Stimulated activated naive CD8-positive, alpha-beta T cell treated with anti-CD3 and anti-CD28 coated beads, Interleukin-15, Interleukin-2, amounts not matched to agents 100 U/mL and 50 U/mL, for 24 hours (primary cell): ENCODE data around the gene CCND1.
A peak's percentile ranks its signal among the peaks of the same experiment; 100 is the strongest.
"Not testable (repeated sequence)": the region's sequence is repeated elsewhere in the genome, so short reads cannot be mapped to it uniquely, and the experiment has no call there.

Experiments
- ATAC-seq: fragments of 150-1000 bp; cut with Tn5 transposase; one replicate; pipeline ENCODE4 v1.10.0; 2021
- DNase-seq: peaks from one replicate; pipeline ENCODE4 v3.0.0; 2021

The CCND1 gene

DNA sequence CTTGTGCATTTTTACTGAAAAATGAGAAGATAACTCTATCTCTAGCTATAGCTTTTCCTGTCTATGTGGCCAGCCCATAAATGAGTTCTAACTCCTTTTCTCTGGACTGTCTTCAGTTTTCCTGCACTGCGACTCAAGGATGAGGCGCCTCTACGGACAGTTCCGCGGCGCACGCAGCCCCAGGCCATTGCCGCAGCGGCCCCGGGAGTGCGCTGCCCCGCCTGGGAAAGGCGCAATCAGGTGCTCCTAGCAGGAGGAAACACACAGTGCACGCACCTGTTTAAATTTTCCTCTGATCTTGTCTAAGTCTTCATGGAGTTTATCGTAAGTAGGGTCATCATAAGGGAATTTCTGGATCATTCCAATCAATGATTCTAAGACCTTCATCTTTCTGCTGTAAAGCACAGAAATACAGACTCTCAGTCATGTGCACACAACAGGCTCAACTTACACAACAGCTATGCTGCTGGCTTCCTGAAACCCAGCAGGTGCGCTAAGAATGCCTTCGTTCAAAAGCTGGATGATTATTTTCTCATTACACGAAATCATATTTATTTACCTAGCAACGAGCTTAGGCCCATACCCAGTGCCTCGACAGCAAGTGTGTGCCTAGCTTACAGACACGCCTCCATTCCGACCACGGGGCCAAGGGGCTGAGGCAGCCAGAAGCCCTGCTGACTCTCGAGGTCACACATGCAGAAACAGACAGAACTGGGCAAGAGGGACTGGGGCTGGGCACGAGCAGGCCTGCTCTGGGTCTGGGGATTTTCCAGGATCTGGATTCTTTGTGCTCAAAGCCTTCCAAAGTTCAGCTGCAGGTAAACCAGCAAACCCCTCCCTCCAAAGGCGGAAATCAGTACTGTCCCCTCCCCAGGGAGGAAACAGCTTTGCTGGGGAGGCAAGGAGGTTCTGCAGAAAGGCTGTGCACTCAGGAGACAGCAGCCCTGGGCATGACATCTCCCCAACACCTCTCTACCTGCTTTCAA is 27.0 kb downstream of the CCND1 start:
- DNase-seq (no peak), ATAC-seq (no peak)

DNA sequence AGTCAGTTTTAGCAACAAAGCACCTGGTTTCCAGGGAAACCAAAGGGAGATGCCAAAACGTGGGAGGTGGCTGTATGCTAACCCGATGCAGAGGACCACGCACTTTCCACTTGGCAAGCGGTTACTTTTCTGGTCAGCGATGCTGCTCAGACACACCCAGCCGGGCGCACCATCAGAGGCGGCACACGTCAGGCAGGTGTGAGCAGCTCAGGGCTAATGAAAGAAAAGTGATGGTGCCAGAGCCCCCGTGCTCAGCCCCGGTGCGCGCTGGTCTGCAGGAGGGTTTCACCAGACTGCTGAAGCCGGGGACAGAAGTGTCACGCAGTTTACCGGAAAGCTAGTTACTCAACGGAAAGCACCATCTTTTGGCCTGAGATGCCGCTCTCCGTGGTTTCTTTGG is 28.5 kb downstream of the CCND1 start:
- DNase-seq = no peak
- ATAC-seq = no peak

DNA sequence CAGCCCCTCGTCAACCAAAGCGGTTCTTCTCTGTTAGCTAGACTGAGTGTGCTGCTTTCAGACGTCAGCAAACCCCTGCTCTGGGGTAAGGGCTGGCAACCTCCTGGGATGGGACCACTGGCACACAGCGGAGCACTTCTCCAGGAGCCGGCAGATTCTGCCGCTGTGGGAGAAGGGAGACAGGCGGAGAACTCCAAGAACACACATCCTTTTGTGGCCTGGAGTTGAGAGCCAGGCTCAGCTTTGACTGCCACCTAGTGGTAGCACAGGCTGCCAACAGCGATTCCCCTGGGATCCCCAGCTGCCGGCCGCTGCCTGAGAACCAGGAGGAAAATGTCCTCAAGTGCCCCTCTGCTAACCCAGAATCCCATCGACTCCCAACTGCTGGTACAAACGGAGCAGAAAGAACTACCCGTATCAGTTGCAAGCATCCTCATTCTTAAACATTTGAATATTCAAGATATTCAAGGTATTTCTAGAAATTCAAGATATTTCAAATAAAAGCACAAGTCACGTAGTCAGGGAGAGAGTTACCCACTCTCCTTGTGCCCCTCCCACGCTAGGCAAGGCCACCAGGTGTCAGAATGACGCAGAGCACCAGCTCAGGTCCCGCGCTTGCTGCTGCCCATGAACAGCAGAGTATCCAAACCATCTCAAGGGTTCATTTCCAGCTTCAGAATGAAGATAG is 29.3 kb downstream of the CCND1 start:
- ATAC-seq = no peak
- peak; percentile 71 for DNase-seq

DNA sequence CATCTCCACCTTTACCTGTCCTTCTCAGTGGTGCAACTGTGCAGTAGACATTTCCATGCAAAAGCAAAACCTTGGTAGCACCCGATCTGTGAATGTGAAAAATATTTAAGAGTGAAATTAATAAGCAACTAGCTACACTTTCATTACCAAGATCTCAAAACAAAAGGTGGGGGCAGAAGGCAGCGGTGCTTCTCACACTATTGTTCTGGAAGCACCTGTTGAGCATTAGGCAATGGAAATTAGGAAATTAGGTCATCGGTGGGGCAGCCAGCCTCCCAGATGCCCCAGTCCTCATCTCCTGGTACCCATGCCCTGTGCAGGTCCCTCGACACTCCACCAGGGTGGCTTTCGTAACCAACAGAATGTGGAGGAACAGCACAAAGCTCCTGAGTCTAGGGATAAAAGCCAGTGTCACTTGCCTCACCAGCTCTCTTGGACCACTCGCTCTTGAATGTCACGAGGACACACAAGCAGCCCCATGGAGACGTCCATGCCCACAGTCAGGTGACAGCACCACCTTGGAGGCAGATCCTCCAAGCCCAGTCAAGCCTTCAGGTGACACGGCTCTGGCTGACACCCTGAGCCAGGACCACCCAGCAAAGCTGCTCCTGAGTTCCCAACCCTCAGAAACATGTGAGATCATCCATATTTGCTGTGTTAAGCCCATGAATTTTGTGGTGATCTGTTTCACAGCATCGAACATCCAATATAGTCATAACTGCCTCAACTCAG is 30.9 kb downstream of the CCND1 start:
- DNase-seq (no peak), ATAC-seq (no peak)

DNA sequence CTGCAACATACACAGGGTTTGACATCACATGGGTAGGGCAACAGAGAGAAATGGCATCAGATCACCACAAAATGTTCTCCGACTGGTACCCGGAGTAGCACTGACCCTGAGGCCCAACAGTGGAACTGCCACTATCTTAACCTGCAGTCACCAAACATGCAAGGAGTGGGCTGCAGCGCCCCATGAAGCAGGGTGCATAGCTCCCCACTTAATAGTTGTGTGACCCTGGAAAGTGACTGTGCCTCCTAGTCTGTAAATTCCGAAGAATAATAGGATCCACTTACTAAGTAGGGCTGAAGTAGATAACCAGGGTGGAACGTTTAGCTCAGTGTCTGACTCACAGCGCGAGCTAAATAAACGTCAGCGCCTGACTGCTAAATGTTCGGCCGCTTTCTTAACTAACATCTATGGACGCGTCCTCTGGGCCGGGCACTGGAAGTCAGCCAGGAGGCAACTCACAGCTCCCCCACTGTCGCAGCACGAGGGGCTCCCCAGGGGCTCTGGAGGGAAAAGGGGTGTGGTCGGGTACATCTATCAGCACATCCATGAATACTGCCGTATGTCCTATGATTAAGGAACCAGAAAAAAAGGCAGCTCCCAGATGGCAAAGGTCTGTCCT is 33.4 kb downstream of the CCND1 start:
- DNase-seq = peak; percentile 20
- ATAC-seq = peak; percentile 5

DNA sequence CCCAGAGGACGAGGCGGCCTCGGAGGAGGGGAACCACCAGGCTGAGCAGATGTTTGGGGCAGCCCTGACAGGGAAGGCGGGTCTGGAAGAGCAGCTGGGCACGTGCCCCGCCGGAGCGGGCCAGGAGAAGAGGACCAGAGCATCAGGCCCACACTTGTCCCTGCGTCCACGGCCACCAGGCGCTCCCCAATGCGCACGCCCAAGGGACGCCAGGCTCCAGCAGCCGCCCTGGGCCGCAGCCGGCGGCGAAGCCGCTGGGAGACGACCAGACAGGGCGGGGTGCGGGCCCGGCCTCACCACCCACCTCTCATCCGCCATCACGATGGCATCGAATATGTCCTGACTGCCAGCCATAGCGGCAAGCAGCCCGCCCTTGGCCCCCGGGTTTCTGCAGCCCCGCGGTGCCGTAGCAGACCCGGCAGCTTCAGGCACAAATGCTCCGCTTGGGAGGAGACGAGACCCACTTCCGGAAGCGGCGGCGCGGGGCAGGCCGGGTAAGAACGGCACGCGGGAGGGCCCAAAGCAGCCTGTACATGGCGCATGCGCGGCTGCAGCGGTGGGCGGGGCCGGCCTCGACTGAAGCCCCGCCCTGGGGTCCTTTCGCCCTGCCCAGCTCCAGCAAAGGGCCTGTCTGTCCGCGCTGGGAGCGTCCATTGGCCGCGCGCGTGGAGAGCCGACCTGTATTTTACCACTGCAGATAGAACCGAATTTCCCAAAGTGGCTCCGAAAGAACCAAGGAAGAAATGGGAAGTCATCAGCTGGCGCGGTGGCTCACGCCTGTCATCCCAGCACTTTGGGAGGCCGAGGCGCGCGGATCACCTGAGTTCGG is 34.1 kb downstream of the CCND1 start, which contains the start of gene LTO1:
Gene LTO1, minus strand, starts transcription at position 468 of the 829 bp plus-strand sequence. Its CDS starts 114 bp downstream, at position 354.
- ATAC-seq (peak; percentile 94), DNase-seq (peak; percentile 98)

DNA sequence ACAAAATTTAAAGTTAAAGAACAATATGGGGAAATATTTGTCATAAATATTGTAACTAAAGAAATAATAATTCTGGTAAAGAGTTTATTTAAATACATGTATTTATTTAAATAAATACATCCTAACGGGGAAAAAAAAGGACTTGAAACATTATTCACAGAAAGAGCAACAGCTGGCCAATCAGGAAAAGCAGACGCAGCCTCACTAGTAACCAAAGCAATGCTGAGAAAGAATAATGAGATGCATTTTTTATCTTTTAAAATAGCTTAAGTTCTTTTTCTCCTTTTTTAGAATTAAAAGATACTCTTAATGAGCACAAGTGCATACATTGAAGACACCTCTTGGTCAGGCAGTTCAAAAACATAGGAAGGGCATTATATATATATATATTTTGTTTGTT is 36.8 kb downstream of the CCND1 start:
- ATAC-seq (no peak), DNase-seq (no peak)

DNA sequence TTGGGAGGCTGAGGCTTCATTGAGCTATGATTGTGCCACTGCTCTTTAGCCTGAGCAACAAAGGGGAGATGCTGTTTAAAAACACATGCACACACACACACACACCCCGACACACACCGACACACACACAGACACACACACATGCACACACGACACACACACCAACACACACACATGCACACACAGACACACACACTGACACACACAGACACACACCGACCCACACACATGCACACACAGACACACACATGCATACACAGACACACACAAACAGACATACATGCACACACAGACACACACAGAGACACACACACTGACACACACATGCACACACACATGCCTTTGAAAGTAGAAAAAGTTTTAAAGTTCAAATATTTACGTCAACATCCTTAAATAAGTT is 39.7 kb downstream of the CCND1 start:
- DNase-seq = no peak
- ATAC-seq = no peak

DNA sequence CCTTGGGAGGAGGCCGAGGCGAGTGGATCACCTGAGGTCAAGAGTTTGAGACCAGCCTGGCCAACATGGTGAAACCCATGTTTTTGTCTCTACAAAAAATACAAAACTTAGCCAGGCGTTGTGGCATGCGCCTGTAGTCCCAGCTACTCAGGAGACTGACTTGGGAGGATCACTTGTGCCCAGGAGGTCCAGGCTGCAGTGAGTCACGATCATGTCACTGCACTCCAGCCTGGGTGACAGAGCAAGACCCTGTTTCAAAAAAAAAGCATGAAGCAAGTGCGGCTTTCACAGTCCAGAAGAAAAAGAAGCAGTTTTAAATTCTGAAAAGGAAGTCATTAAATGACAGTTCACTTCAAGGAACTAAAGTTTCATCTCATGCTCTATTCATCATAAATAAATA is 41.3 kb downstream of the CCND1 start:
- ATAC-seq (no peak), DNase-seq (no peak)

DNA sequence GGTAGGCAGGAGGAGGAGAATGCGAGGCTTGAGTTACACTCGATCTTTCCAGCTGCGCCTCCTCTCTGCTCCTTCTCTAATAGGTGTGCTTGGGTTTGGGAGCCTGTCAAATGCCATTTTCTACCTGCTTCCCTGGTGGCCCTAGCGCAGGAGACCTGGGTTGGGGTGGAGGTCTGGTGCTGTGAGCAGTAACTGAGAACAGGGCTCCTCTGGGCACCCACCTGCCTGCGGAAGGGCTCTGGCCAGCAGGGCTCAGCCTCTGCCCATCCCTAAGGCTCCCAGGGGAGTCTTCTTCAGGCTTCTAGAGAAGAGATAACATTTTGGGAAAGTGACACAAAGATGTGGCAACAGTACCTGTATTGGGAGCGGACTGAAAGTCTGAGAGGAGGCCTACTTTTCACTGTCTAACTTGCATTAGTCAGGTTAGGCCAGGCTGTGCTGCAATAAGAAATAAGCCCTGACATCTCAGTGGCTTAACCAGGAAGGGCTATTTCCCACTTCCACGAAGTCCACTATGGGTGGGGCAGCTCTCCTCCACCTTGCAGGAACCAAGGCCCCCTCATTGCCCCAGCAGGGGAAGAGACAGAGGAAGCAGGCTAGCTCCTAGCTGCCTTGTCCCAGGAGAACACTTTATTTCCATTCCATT is 41.8 kb downstream of the CCND1 start:
- DNase-seq = no peak
- no peak for ATAC-seq

DNA sequence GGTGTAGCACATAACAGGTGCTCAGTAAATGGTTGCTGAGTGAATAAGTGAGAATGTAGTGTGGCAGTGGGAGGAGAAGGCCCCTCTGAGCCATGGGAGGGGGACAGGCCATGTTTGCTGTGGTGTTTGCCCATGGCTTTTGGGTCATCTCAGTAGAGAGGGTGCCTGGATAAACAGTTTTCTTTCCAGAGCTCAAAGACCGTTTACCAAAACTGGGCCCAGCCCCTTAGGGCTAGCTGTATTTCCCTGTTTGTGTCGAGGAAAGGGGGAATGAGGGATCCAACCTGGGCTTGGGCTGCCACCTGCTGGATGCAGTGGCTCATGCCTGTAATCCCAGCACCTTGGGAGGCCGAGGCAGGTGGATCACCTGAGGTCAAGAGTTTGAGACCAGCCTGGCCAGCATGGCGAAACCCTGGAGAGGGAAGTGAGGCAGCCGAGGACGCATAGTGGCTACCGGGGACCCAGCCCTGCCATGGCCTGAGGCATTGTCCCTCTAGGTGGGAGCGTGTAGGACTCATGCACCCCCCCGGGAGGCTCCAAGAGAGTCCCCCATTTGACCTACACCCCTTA is 42.9 kb downstream of the CCND1 start:
- no peak for DNase-seq
- no peak for ATAC-seq

DNA sequence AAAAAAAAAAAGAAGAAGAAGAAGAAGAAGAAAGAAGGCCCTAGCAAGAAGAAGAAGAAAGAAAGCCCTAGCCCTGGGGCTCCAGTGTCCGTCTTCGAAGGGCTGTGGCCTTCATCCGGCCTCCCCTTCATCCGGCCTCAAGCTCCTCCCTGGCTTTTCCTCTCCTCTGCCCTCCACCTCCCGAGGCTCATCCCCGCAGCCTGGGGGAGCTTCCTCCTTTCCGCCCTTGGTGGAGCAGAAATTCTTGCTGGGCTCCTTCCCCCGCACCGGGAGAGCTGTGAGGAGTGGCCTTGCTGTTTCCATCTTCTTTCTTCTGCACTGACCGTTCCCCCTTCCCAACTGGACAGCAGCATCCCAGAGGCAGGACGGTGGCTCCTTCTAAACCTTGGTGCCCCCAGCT is 43.7 kb downstream of the CCND1 start:
- ATAC-seq (no peak), DNase-seq (no peak)

DNA sequence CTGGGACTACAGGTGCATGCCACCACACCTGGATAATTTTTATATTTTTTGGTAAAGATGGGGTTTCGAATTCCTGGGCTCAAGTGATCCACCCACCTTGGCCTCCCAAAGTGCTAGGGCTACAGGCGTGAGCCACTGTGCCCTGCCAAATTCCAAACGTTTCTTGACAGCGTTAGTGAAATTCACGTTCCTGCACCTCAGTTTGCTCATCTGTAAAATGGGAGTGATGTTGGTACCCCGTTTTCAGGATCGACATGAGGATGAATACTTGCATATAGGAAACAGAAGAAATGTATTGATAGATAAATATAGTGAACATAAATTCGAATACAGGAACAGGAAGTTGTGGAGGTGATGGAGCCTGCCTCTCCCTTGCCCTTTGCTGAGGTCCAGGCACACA is 44.4 kb downstream of the CCND1 start:
- DNase-seq (no peak), ATAC-seq (no peak)

DNA sequence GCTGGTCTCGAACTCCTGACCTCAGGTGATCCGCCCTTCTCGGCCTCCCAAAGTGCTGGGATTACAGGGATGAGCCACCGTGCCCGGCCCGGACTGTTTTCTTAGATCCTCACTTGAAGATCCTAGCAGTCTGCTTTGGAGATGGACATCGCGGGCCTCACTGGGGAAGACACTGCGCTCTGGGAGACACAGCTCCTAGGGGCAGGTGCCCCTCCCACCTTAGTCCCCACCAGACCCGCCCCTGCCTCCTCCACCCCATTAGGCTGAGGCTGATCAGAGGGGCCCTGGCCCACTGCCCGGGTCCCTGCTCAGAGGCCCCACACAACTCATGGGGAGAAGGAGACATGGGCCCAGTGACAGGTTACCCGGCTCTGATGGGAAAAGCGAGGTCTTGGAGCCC is 45.5 kb downstream of the CCND1 start:
- ATAC-seq (no peak), DNase-seq (no peak)

DNA sequence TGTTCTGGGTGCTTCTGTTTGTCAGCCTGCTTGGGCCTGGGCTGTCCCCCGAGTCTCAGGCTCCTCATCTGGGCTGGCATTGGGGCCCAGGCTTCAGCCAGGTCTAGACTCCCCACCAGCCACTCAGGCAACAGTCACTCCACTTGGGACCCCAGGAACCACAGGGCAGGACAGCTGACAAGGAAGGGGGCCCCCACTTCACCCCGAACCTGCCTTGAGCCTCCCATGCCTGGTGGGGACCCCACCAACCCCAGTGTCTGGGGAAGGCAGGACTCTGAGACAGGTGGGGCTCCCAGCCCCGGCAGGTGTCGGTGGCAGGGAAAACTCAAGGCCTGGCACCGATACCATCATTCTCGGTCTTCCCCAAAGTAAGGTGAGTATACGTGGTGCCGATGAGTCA is 45.9 kb downstream of the CCND1 start:
- no peak for ATAC-seq

DNA sequence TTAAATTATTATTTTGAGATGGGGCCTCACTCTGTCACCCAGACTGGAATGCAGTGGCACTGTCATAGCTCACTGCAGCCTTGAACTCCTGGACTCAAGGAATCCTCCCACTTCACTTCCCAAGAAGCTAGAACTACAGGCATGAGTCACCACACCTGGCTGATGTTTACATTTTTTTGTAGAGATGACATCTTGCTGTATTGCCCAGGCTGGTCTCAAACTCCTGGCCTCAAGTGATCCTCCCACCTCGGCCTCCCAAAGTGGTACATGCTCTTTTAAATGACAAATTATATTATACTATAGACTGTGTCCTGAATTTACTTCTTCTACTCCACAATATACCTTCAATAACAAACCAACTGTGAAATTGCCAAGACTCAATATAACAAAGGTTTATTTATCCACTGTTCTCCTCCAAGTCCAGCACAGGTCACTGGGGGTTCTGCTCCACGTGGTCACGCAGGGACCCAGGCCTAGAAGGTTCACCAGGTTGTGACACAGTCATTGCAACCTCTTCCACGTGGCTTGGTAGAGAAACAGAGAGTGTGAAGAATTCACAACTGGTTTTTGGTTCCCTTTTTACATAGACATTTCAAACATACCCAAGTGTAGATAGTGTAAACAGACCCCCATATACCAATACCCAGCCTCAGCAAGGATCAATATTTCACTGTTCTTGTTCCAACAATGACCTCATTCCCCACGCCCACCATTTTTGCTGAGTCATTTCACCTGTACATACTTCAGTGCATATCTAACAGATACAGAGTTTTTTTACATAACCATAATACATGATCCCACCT is 47.2 kb downstream of the CCND1 start:
- not testable (repeated sequence) for ATAC-seq, DNase-seq

More for the DNA sequence above, 45.9 kb downstream of the CCND1 start:
- no peak for DNase-seq

DNA sequence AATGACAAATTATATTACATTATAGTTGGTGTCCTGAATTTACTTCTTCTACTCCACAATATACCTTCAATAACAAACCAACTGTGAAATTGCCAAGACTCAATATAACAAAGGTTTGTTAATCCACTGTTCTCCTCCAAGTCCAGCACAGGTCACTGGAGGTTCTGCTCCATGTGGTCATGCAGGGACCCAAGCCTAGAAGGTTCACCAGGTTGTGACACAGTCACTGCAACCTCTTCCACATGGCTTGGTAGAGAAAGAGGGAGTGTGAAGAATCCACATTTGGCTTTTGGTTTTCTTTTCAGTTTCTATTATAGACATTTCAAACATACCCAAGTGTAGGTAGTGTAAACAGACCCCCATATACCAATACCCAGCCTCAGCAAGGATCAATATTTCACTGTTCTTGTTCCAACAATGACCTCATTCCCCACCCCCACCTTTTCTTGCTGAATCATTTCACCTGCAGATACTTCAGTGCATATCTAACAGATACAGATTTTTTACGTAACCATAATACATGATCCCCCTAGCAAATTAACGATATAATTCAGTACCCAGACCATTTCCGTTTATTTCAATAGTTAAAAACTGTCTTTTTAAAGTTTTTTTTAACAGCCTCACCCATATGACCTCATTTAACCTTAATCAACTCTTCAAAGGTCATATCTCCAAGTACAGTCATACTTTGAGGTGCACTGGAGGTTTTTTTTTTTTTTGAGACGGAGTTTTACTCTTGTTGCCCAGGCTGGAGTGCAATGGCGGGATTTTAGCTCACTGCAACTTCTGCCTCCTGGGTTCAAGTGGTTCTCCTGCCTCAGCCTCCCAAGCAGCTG is 48.7 kb downstream of the CCND1 start:
- no peak for ATAC-seq
- no peak for DNase-seq

DNA sequence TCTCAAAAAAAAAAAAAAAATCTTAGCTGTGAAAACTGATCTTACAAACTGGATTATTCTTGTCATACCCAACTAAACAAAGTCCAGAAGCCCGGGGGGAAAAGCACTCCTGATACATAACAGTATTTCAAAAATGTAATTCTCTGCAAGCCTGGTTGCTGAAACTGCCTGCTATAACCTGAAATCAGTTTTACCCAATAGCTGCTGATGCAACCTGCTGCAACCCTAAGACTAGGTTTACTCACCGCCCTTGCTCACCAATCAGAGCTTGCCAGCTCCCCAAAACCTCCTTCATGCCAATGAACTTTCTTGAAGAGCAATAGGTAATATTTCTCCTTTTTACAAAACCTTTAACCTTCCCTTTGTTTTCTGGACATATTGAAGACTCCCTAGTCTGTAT is 50.5 kb downstream of the CCND1 start:
- ATAC-seq (no peak), DNase-seq (no peak)

DNA sequence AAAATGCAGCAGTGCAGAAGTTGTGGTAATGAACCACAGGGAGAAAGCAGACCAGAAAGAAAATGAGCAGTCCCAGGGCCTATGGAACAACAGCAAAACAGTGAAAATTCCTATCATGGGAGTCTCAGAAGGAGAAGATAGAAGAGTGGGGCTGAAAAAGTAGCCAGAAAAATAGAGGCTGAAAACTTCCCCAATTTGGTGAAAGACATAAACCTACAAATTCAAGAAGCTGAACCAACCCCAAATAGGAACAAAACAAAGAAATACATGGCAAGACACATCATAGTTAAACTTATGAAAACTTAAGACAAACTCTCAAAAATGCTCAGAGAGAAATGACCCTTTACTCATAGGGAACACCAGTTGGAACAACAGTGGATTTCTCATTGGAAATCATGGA is 51.5 kb downstream of the CCND1 start:
- DNase-seq (no peak), ATAC-seq (no peak)
